Neural cell (in vitro differentiated cells): ENCODE measurements around the gene RNASE9. TPM values are rescaled to one million over a fixed set of nuclear protein-coding genes. Genes with fewer than 3 reads are reported as not detected.

ENCODE experiments used
- H2AFZ ChIP-seq: fragments of 200-600, 300-800 bp; sonication (generic), shearing (Covaris generic); 2 replicates; pipeline ENCODE4 v1.6.0; 2014; ENCODE audit warnings: low read depth, mild to moderate bottlenecking, antibody characterized with exemption, low read length, moderate library complexity
- H3F3A ChIP-seq: fragments of 200-600 bp; shearing (Covaris generic); 2 replicates; pipeline ENCODE4 v1.6.1; 2016; ENCODE audit warnings: mild to moderate bottlenecking, moderate library complexity, mixed read lengths, antibody characterized with exemption, low read length; ENCODE audit not compliant: insufficient read depth, poor library complexity, severe bottlenecking
- H3K27ac ChIP-seq: fragments of 200-600, 300-800 bp; sonication (generic), shearing (Covaris generic); 2 replicates; pipeline ENCODE4 v1.5.1; 2014; ENCODE audit warnings: mild to moderate bottlenecking, low read length, moderate library complexity
- H3K27me3 ChIP-seq: fragments of 300-800, 200-600 bp; sonication (generic), shearing (Covaris generic); 2 replicates; pipeline ENCODE4 v1.6.0; 2014; ENCODE audit warnings: mild to moderate bottlenecking, low read depth, low read length, moderate library complexity; ENCODE audit not compliant: insufficient read depth
- H3K36me3 ChIP-seq: fragments of 300-800, 200-600 bp; sonication (generic), shearing (Covaris generic); 2 replicates; pipeline ENCODE4 v1.5.1; 2014; ENCODE audit warnings: mild to moderate bottlenecking, antibody characterized with exemption, low read length, moderate library complexity; ENCODE audit not compliant: insufficient read depth
- H3K4me2 ChIP-seq: fragments of 300-800, 200-600 bp; sonication (generic), shearing (Covaris generic); 2 replicates; pipeline ENCODE4 v1.6.0; 2014; ENCODE audit warnings: mild to moderate bottlenecking, low read length
- H3K4me3 ChIP-seq: fragments of 300-800, 200-600 bp; sonication (generic), shearing (Covaris generic); 2 replicates; pipeline ENCODE4 v1.5.1; 2014; ENCODE audit warnings: mild to moderate bottlenecking, low read length, moderate library complexity
- H3K79me2 ChIP-seq: fragments of 200-600 bp; shearing (Covaris generic); replicated peaks from 2 replicates; pipeline ENCODE4 v1.6.0; 2014; ENCODE audit warnings: mild to moderate bottlenecking, low read length, moderate library complexity; ENCODE audit not compliant: insufficient read depth
- H3K9ac ChIP-seq: fragments of 300-800, 200-600 bp; sonication (generic), shearing (Covaris generic); 2 replicates; pipeline ENCODE4 v1.6.1; 2016; ENCODE audit warnings: mild to moderate bottlenecking, low read length, mixed read lengths
- H3K9me2 ChIP-seq: fragments of 200-600 bp; shearing (Covaris generic); 2 replicates; pipeline ENCODE4 v1.6.1; 2016; ENCODE audit warnings: mild to moderate bottlenecking, low read length, mixed read lengths; ENCODE audit not compliant: insufficient read depth
- H3K9me3 ChIP-seq: fragments of 200-600, 300-800 bp; sonication (generic), shearing (Covaris generic); 2 replicates; pipeline ENCODE4 v1.6.1; 2016; ENCODE audit warnings: mild to moderate bottlenecking, mixed run types, low read length, moderate library complexity, mixed read lengths
- H4K20me1 ChIP-seq: fragments of 200-600 bp; shearing (Covaris generic); 2 replicates; pipeline ENCODE4 v1.6.1; 2016; ENCODE audit warnings: mild to moderate bottlenecking, mixed run types; ENCODE audit not compliant: insufficient read depth
- EP300 ChIP-seq: fragments of 450-650 bp; conservative IDR thresholded peaks from 2 replicates; pipeline ENCODE4 v1.6.1; 2014; ENCODE audit warnings: antibody characterized with exemption, mild to moderate bottlenecking, moderate library complexity; ENCODE audit not compliant: poor library complexity, severe bottlenecking
- EZH2 ChIP-seq: fragments of 200-600, 300-800 bp; shearing (Covaris generic), sonication (generic); IDR thresholded peaks from 2 replicates; pipeline ENCODE4 v1.6.1; 2014; ENCODE audit warnings: antibody characterized with exemption, low read length, borderline replicate concordance, mild to moderate bottlenecking; ENCODE audit not compliant: insufficient read depth, poor library complexity, severe bottlenecking
- MXI1 ChIP-seq: fragments of 450-650 bp; conservative IDR thresholded peaks from 2 replicates; pipeline ENCODE4 v1.6.1; 2014; ENCODE audit warnings: antibody characterized with exemption, mild to moderate bottlenecking; ENCODE audit not compliant: poor library complexity, severe bottlenecking
- POLR2AphosphoS5 ChIP-seq: IDR thresholded peaks from 2 replicates; pipeline ENCODE4 v1.6.1; 2012
- RAD21 ChIP-seq: fragments of 450-650 bp; conservative IDR thresholded peaks from 2 replicates; pipeline ENCODE4 v1.6.1; 2014; ENCODE audit warnings: antibody characterized with exemption, mild to moderate bottlenecking, moderate library complexity
- SMC3 ChIP-seq: fragments of 450-650 bp; conservative IDR thresholded peaks from 2 replicates; pipeline ENCODE4 v1.6.1; 2014; ENCODE audit warnings: antibody characterized with exemption, mild to moderate bottlenecking, moderate library complexity; ENCODE audit not compliant: poor library complexity
- TAF1 ChIP-seq: IDR thresholded peaks from 2 replicates; pipeline ENCODE4 v1.6.1; 2012; ENCODE audit warnings: low read depth
- polyA plus RNA-seq: library from polyadenylated mRNA; depleted of rRNA; stranded (reverse); fragments of >200 nt; gene quantifications from 2 replicates; pipeline ENCODE4 v1.2.3, GENCODE V29; 2014
- TF ChIP-seq, protein P1 (sequence below): fragments of 450-650 bp; IDR thresholded peaks from 2 replicates; pipeline ENCODE4 v1.5.1; 2014; ENCODE audit warnings: antibody characterized with exemption, mild to moderate bottlenecking, moderate library complexity; ENCODE audit not compliant: poor library complexity, severe bottlenecking
- TF ChIP-seq, protein P2 (sequence below): IDR thresholded peaks from 2 replicates; pipeline ENCODE4 v1.6.1; 2012; ENCODE audit warnings: borderline replicate concordance

RNASE9 gene
- polyA plus RNA-seq, 1 donor from 2014 or later, result not detected

GRCh38 chr14:20583908-20584307 is 23.1 kb upstream of the RNASE9 start:
- Histone ChIP-seq H3K9me3 (no peaks in the 10 kb centered on the region), H2AFZ (no peak overlapping the region), H3K36me3 (no peaks in the 10 kb centered on the region), H3K9me2 (no peaks in the 10 kb centered on the region), H3K79me2 (no peaks in the 10 kb centered on the region), H4K20me1 (no peaks in the 10 kb centered on the region), H3K27me3 (no peaks in the 10 kb centered on the region), H3K4me3 (no peak overlapping the region), H3K4me2 (no peak overlapping the region), H3F3A (no peaks in the 10 kb centered on the region), H3K9ac (no peak overlapping the region), H3K27ac (no peak overlapping the region)
- no peak for TF ChIP-seq MXI1
- no peak for TF ChIP-seq RAD21
- no peak for TF ChIP-seq EP300
- no peak for TF ChIP-seq SMC3
- TF ChIP-seq, protein P1, sequence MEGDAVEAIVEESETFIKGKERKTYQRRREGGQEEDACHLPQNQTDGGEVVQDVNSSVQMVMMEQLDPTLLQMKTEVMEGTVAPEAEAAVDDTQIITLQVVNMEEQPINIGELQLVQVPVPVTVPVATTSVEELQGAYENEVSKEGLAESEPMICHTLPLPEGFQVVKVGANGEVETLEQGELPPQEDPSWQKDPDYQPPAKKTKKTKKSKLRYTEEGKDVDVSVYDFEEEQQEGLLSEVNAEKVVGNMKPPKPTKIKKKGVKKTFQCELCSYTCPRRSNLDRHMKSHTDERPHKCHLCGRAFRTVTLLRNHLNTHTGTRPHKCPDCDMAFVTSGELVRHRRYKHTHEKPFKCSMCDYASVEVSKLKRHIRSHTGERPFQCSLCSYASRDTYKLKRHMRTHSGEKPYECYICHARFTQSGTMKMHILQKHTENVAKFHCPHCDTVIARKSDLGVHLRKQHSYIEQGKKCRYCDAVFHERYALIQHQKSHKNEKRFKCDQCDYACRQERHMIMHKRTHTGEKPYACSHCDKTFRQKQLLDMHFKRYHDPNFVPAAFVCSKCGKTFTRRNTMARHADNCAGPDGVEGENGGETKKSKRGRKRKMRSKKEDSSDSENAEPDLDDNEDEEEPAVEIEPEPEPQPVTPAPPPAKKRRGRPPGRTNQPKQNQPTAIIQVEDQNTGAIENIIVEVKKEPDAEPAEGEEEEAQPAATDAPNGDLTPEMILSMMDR, result no peak
- TF ChIP-seq TAF1, result no peak
- no peak for TF ChIP-seq EZH2
- TF ChIP-seq, protein P2, sequence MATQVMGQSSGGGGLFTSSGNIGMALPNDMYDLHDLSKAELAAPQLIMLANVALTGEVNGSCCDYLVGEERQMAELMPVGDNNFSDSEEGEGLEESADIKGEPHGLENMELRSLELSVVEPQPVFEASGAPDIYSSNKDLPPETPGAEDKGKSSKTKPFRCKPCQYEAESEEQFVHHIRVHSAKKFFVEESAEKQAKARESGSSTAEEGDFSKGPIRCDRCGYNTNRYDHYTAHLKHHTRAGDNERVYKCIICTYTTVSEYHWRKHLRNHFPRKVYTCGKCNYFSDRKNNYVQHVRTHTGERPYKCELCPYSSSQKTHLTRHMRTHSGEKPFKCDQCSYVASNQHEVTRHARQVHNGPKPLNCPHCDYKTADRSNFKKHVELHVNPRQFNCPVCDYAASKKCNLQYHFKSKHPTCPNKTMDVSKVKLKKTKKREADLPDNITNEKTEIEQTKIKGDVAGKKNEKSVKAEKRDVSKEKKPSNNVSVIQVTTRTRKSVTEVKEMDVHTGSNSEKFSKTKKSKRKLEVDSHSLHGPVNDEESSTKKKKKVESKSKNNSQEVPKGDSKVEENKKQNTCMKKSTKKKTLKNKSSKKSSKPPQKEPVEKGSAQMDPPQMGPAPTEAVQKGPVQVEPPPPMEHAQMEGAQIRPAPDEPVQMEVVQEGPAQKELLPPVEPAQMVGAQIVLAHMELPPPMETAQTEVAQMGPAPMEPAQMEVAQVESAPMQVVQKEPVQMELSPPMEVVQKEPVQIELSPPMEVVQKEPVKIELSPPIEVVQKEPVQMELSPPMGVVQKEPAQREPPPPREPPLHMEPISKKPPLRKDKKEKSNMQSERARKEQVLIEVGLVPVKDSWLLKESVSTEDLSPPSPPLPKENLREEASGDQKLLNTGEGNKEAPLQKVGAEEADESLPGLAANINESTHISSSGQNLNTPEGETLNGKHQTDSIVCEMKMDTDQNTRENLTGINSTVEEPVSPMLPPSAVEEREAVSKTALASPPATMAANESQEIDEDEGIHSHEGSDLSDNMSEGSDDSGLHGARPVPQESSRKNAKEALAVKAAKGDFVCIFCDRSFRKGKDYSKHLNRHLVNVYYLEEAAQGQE, result no peak

DNA sequence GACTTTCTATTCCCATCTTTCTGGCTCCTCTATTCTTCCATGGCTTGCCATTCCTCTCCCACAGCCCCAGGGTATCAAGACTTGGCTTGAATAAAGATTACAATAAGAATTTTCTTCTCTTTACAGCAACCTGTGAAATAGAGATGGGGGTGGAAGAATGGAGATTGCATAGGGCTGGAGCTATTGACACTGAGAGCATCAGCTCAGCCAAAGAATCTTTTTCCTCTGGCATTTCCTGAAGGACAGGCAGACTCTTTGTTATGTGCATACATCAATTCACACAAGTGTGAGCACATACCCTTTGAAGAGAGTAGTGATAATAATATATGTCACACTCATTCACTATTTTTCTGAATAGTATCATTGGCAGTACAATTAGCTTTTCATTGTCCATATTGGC is 22.3 kb upstream of the RNASE9 start:
- H3K9me2 ChIP-seq, result no peaks in the 10 kb centered on the region
- no peak overlapping the region for H3K9ac ChIP-seq
- no peaks in the 10 kb centered on the region for H4K20me1 ChIP-seq
- no peak overlapping the region for H3K27ac ChIP-seq
- H3K79me2 ChIP-seq, result no peaks in the 10 kb centered on the region
- H3K9me3 ChIP-seq, result no peaks in the 10 kb centered on the region
- H3K36me3 ChIP-seq, result no peaks in the 10 kb centered on the region
- no peak for TF ChIP-seq TAF1
- no peak for TF ChIP-seq EZH2
- TF ChIP-seq, protein P2, result no peak
- no peak for TF ChIP-seq EP300
- TF ChIP-seq MXI1, result no peak
- no peak for TF ChIP-seq SMC3
- TF ChIP-seq RAD21, result no peak
- TF ChIP-seq, protein P1, result no peak
- TF ChIP-seq POLR2AphosphoS5, result no peak
- no peaks in the 10 kb centered on the region for H3K27me3 ChIP-seq
- H3K4me3 ChIP-seq, result no peak overlapping the region
- no peak overlapping the region for H2AFZ ChIP-seq
- H3F3A ChIP-seq, result no peaks in the 10 kb centered on the region
- H3K4me2 ChIP-seq, result no peak overlapping the region
